HepG2 (cell line): ENCODE data around the gene ZMYND8. TPM values are rescaled to one million over a fixed set of nuclear protein-coding genes. Genes with fewer than 3 reads are reported as not detected.

Source experiments
- BCL3 ChIP-seq: sonication (generic); formaldehyde crosslinking; IDR thresholded peaks from 2 replicates; pipeline ENCODE4 v1.5.1; 2020; ENCODE audit warnings: mild to moderate bottlenecking, missing genetic modification reagents, moderate library complexity
- DZIP1 ChIP-seq: sonication (generic); formaldehyde crosslinking; IDR thresholded peaks from 2 replicates; pipeline ENCODE4 v1.5.0; 2020; ENCODE audit warnings: mild to moderate bottlenecking, missing genetic modification reagents
- E2F5 ChIP-seq: sonication (generic); formaldehyde crosslinking; conservative IDR thresholded peaks from 2 replicates; pipeline ENCODE4 v1.4.0; 2020; ENCODE audit warnings: missing genetic modification reagents
- GZF1 ChIP-seq: sonication (generic); formaldehyde crosslinking; IDR thresholded peaks from 2 replicates; pipeline ENCODE4 v1.5.1; 2020; ENCODE audit warnings: mild to moderate bottlenecking, missing genetic modification reagents
- JUN ChIP-seq: sonication (generic); formaldehyde crosslinking; IDR thresholded peaks from 2 replicates; pipeline ENCODE4 v1.4.0; 2020; ENCODE audit warnings: mild to moderate bottlenecking, missing genetic modification reagents
- KDM5B ChIP-seq: sonication (generic); formaldehyde crosslinking; IDR thresholded peaks from 2 replicates; pipeline ENCODE4 v1.4.0; 2020; ENCODE audit warnings: missing genetic modification reagents, mild to moderate bottlenecking, borderline replicate concordance
- NR2F6 ChIP-seq, 2 experiments: IDR thresholded peaks; 2 replicates each; pipeline ENCODE4 v1.6.1; 2016; ENCODE audit warnings: antibody characterized with exemption in 1 of 2, mild to moderate bottlenecking in 1 of 2
- NR3C1 ChIP-seq: sonication (generic); formaldehyde crosslinking; IDR thresholded peaks from 2 replicates; pipeline ENCODE4 v1.4.0; 2020; ENCODE audit warnings: missing genetic modification reagents
- PHB2 ChIP-seq: fragments of 450-650 bp; IDR thresholded peaks from 2 replicates; pipeline ENCODE4 v1.6.1; 2018; ENCODE audit not compliant: partially characterized antibody
- RFX5 ChIP-seq: IDR thresholded peaks from 2 replicates; pipeline ENCODE4 v1.6.1; 2011; ENCODE audit warnings: low read depth, low read length, improper control_type of control experiment
- ZFP36L1 ChIP-seq: sonication (generic); formaldehyde crosslinking; IDR thresholded peaks from 2 replicates; pipeline ENCODE4 v1.8.0; 2022; ENCODE audit warnings: mild to moderate bottlenecking, missing genetic modification reagents, moderate library complexity
- ZFP90 ChIP-seq: sonication (generic); formaldehyde crosslinking; IDR thresholded peaks from 2 replicates; pipeline ENCODE4 v1.8.0; 2022; ENCODE audit warnings: missing genetic modification reagents, mild to moderate bottlenecking, inconsistent platforms, borderline replicate concordance
- ZMAT5 ChIP-seq: sonication (generic); formaldehyde crosslinking; IDR thresholded peaks from 2 replicates; pipeline ENCODE4 v1.5.0; 2020; ENCODE audit warnings: mild to moderate bottlenecking, low read depth, missing genetic modification reagents, borderline replicate concordance
- ZNF121 ChIP-seq: sonication (generic); formaldehyde crosslinking; IDR thresholded peaks from 2 replicates; pipeline ENCODE4 v1.5.0; 2020; ENCODE audit warnings: mild to moderate bottlenecking, missing genetic modification reagents
- ZNF276 ChIP-seq: sonication (generic); formaldehyde crosslinking; IDR thresholded peaks from 2 replicates; pipeline ENCODE4 v1.4.0; 2020; ENCODE audit warnings: mild to moderate bottlenecking, low read depth, missing genetic modification reagents
- ZNF605 ChIP-seq: sonication (generic); formaldehyde crosslinking; IDR thresholded peaks from 2 replicates; pipeline ENCODE4 v1.8.0; 2022; ENCODE audit warnings: mild to moderate bottlenecking, missing genetic modification reagents
- ZSCAN31 ChIP-seq: sonication (generic); formaldehyde crosslinking; IDR thresholded peaks from 2 replicates; pipeline ENCODE4 v1.5.0; 2020; ENCODE audit warnings: low read depth, mild to moderate bottlenecking, missing genetic modification reagents
- polyA plus RNA-seq, 8 experiments: library from polyadenylated mRNA; depleted of rRNA in 3 of 8; stranded (reverse) in 7 of 8; unstranded in 1 of 8; fragments of >200 nt; fragmentation: Illumina TruSeq in 4 of 8; extraction: Trizol in 4 of 8; gene quantifications; 2 replicates each; pipeline versions ENCODE4 v1.2.1 to v1.2.3, GENCODE V29; 2011 to 2016; ENCODE audit warnings: low read depth in 4 of 8, missing spikeins in 1 of 8, mixed read lengths in 1 of 8; ENCODE audit not compliant: insufficient read depth in 1 of 8
- total RNA-seq, 5 experiments: library from RNA; depleted of rRNA; stranded (reverse); fragments of >200 nt; fragmentation: Illumina TruSeq; extraction: Trizol; gene quantifications; 2 replicates each; pipeline ENCODE4 v1.2.3, GENCODE V29; 2016; ENCODE audit warnings: low read depth in 1 of 5
- TF ChIP-seq, protein P1 (sequence below): sonication (generic); formaldehyde crosslinking; IDR thresholded peaks from 2 replicates; pipeline ENCODE4 v1.4.0; 2020; ENCODE audit warnings: mild to moderate bottlenecking, missing genetic modification reagents
- TF ChIP-seq, protein P2 (sequence below): sonication (generic); formaldehyde crosslinking; IDR thresholded peaks from 2 replicates; pipeline ENCODE4 v1.8.0; 2022; ENCODE audit warnings: mild to moderate bottlenecking, missing genetic modification reagents, borderline replicate concordance

The ZMYND8 gene
- total and polyA plus RNA-seq, 2 of the 13 experiments (the other 11 are each of a cell fraction or from before 2014, with no cell fraction given), result 53.9 to 84.7 TPM

DNA sequence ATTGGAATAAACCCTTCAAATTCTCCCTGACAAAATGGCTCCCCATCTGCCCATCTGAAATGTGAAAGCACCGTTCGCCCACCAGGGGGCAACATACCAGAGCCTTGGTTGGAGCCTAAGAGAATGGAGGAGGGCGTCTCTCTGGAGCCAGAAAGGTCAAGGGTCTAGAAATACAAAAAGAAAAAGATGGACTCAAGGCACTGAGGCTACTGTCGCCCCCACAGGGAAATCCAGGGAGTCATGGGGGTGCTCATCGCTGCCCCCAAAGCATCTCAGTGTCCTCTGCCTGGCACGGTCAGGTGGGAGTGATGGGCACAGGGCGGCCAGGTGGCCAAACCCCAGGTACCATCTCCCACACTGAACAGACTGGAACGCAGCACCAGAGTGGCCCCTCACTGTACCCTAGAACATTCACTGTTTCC, 136.3 kb downstream of the ZMYND8 start (continued):
- no peak for TF ChIP-seq E2F5
- no peak for TF ChIP-seq ZFP90
- no peak for TF ChIP-seq PHB2
- TF ChIP-seq ZNF121 (CRISPR knock-in tag), result no peak
- no peak for TF ChIP-seq ZSCAN31
- no peak for TF ChIP-seq NR3C1 (CRISPR knock-in tag)
- TF ChIP-seq RFX5, result no peak
- TF ChIP-seq ZFP36L1, result no peak
- 0 out of 2 replicates have a peak, but pooled peaks have one; percentile 29 for TF ChIP-seq ZNF605 (CRISPR knock-in tag)
- TF ChIP-seq, protein P1, sequence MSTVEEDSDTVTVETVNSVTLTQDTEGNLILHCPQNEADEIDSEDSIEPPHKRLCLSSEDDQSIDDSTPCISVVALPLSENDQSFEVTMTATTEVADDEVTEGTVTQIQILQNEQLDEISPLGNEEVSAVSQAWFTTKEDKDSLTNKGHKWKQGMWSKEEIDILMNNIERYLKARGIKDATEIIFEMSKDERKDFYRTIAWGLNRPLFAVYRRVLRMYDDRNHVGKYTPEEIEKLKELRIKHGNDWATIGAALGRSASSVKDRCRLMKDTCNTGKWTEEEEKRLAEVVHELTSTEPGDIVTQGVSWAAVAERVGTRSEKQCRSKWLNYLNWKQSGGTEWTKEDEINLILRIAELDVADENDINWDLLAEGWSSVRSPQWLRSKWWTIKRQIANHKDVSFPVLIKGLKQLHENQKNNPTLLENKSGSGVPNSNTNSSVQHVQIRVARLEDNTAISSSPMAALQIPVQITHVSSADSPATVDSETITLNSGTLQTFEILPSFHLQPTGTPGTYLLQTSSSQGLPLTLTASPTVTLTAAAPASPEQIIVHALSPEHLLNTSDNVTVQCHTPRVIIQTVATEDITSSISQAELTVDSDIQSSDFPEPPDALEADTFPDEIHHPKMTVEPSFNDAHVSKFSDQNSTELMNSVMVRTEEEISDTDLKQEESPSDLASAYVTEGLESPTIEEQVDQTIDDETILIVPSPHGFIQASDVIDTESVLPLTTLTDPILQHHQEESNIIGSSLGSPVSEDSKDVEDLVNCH (CRISPR knock-in tag), result no peak
- TF ChIP-seq ZMAT5 (CRISPR knock-in tag), result no peak
- no peak for TF ChIP-seq JUN (CRISPR knock-in tag)
- TF ChIP-seq KDM5B (CRISPR knock-in tag), result 0 out of 2 replicates have a peak, but pooled peaks have one; percentile 18
- TF ChIP-seq BCL3 (CRISPR knock-in tag), result no peak
- TF ChIP-seq GZF1 (CRISPR knock-in tag), result no peak
- 0 out of 2 replicates have a peak, but pooled peaks have one; percentile 26 for TF ChIP-seq NR2F6 (IDR thresholded peaks at IDR 0.05)
- peak; percentile 41; the same call in 1 of the 2 replicates for TF ChIP-seq NR2F6 (CRISPR knock-in tag; IDR thresholded peaks at IDR 0.05)
- no peak for TF ChIP-seq DZIP1 (CRISPR knock-in tag)
- TF ChIP-seq, protein P2, sequence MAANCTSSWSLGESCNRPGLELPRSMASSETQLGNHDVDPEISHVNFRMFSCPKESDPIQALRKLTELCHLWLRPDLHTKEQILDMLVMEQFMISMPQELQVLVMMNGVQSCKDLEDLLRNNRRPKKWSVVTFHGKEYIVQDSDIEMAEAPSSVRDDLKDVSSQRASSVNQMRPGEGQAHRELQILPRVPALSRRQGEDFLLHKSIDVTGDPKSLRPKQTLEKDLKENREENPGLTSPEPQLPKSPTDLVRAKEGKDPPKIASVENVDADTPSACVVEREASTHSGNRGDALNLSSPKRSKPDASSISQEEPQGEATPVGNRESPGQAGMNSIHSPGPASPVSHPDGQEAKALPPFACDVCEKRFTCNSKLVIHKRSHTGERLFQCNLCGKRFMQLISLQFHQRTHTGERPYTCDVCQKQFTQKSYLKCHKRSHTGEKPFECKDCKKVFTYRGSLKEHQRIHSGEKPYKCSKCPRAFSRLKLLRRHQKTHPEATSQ (CRISPR knock-in tag), result no peak
- peak; percentile 51; the same call in 1 of the 2 replicates for TF ChIP-seq ZNF276 (CRISPR knock-in tag)
